ENCODE measurements around the gene ERCC3.
"Not testable (repeated sequence)": the region's sequence is repeated elsewhere in the genome, so short reads cannot be mapped to it uniquely, and the experiment has no call there.

ERCC3 gene

DNA sequence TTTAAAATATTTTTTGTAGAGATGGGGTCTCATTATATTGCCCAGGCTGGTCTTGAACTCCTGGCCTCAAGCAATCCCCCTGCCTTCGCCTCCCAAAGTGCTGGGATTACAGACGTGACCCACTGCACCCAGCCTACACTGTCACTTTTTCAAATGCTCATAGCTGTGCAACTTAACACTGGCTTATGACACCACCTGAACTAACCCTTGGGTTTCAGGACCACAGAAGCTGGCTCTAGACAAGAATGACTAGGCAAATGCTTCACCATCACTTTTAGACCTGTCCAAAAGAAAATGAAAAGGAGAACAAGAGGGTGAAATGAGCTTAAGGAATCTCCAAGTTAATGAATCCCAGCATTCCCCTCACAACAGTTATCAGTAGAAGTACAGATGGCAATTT is 13.3 kb downstream of the ERCC3 start:
- FAIRE-seq = no peak

DNA sequence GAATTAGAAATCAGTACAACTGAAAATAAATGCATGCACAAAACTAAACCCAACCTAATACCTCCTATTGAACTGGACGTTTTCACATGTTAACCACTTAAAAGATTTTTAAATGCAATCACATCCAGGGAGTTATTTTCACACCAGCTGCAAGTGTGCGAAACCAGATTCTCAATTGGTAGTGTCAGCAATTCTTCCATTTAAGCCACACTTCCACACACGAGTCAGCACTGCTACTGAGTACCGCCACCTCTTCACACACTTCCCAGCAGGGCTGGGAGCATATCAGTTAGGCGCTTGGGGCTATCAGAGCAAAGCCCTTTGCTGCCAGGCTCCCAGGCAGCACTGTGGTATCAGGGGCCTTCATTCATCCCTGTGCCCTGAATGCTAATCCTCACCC is 14.2 kb downstream of the ERCC3 start:
- DNase-seq (ENCODE audit: extremely low spot score, insufficient read length, low read depth) (no peak), FAIRE-seq (no peak)

More for the DNA sequence above, 13.3 kb downstream of the ERCC3 start:
- DNase-seq (ENCODE audit: extremely low spot score, insufficient read length, low read depth) = no peak

DNA sequence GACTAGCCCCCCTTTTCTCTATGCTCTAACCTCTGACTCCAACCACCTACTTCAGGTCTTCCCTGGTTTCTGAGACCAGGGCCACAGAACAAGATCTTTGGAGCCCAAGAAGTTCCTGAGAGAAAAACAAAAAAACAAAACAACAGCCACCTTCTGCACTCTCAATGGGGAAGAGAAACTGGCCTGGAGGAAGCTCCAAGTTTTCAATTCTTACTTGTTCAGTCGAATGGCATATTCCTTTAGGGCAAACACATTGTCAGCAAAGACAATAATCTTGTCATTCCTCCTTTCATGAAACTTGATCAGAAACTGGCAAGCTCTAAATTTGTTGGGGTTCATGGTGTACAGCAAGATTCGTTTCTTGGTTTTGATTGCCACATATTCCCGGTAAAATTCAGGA is 15.0 kb downstream of the ERCC3 start:
- FAIRE-seq = no peak
- no peak for DNase-seq (ENCODE audit: extremely low spot score, insufficient read length, low read depth)

GRCh38 chr2:127277028-127277427 is 16.9 kb downstream of the ERCC3 start:
- no peak for DNase-seq (ENCODE audit: extremely low spot score, insufficient read length, low read depth)
- peak; percentile 53 for FAIRE-seq

- no peak for FAIRE-seq
Observed at GRCh38 chr2:127275789-127276188, 18.2 kb downstream of the ERCC3 start.

DNA sequence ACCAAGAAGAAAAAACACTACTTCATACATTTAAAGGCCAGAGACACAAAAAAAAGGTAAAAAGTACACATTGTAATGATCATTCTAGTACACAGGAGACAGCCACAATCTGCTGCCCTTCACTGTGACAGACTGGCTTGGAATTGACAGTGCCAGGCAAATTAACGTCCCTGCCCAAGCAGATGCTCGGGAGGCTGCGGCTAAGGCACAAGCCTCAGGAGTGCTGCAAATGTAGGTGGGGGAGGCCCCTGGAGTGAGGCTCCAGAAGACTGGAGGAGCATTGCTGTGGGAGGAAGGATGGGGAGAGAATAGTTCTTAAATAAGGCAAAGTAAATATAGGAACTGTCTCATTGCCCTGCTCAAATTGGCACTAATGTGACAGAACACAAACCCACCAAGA is 18.6 kb downstream of the ERCC3 start:
- DNase-seq (ENCODE audit: extremely low spot score, insufficient read length, low read depth) (no peak), FAIRE-seq (no peak)

More at GRCh38 chr2:127275789-127276188, 18.2 kb downstream of the ERCC3 start:
- no peak for DNase-seq (ENCODE audit: extremely low spot score, insufficient read length, low read depth)

DNA sequence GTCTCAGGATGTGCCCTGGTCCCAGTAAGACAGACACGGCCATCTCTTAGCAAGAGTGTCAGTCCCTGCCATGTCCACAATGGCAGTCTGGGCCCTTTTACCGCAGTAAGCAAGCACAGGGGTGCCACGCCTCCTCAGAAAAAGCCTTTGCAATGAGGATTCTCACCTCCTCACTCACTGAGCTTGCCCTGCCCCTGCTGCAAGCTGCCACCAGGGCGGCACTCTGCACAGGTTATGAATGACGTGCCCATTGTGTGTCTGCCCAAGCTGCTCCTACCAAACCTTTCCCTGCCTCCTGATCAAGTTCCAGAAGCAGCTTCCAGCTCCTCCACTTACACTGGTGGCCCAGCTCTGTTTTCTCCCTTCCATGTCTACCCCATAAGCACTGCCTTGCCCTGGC is 23.3 kb downstream of the ERCC3 start:
- no peak for DNase-seq (ENCODE audit: extremely low spot score, insufficient read length, low read depth)
- FAIRE-seq = no peak

- no peak for FAIRE-seq
- DNase-seq (ENCODE audit: extremely low spot score, insufficient read length, low read depth) = no peak
Observed at GRCh38 chr2:127261804-127262406, 32.0 kb downstream of the ERCC3 start.

- DNase-seq (ENCODE audit: extremely low spot score, insufficient read length, low read depth) = no peak
- no peak for FAIRE-seq
Observed at GRCh38 chr2:127259355-127259754, 34.6 kb downstream of the ERCC3 start.

- no peak for FAIRE-seq
- DNase-seq (ENCODE audit: extremely low spot score, insufficient read length, low read depth) = no peak
Observed at GRCh38 chr2:127256866-127257265, 37.1 kb downstream of the ERCC3 start.

DNA sequence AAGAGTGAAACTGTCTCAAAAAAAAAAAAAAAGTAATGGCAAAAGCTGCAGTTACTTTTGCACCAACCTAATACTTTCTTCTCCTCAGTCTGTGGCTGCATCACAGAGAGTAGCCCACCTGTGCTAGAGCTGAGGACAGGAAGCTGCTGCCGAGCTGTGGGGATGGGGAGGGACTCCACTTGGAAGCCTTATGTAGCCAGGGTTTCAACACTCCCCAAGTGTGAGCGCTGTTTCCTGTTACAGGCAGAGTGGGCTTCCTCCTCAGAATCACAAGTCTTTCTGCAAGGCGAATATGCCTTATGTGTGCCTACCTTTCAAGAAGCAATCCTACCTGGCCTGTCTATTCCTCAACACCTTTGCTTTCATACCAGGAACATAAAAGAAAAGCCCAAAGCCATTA is 37.6 kb downstream of the ERCC3 start:
- no peak for DNase-seq (ENCODE audit: extremely low spot score, insufficient read length, low read depth)

GRCh38 chr2:127255721-127256120 is 38.2 kb downstream of the ERCC3 start:
- no peak for DNase-seq (ENCODE audit: extremely low spot score, insufficient read length, low read depth)
- no peak for FAIRE-seq

More for the DNA sequence above, 37.6 kb downstream of the ERCC3 start:
- no peak for FAIRE-seq

DNA sequence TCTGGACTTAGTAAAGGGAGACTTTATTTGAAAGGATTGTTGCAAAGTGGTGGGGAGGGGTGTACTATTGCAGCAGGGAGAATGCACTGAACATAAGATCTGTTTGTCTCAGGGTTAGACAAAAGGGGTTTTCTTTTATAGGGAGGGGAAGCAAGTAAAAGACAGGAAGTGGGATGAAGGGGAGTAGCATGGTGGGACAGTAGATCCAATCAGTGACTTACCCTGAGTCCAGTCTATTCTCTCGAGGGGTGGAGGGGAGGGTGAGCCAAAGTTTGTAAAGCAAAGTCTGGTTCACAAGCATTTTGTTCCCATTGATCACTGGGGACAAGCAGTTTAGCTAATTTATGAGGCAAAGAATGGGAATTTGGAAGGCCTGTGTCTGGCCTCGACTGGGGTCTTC is 38.8 kb downstream of the ERCC3 start:
- FAIRE-seq = no peak
- DNase-seq (ENCODE audit: extremely low spot score, insufficient read length, low read depth) = no peak

- no peak for DNase-seq (ENCODE audit: extremely low spot score, insufficient read length, low read depth)
- no peak for FAIRE-seq
Observed at GRCh38 chr2:127254386-127254981, 39.5 kb downstream of the ERCC3 start.

DNA sequence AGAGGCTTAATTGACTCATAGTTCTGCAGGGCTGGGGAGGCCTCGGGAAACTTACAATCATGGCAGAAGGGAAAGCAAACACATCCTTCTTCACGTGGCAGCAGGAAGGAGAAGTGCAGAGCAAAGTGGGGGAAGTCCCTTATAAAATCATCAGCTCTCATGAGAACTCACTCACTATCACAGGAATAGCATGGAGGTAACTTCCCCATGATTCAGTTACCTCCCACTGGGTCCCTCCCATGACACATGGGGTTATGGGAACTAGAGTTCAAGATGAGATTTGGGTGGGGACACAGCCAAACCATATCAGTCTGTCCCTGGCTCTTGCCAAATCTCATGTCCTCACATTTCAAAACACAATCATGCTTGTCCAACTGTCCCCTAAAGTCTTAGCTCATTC is 52.8 kb downstream of the ERCC3 start:
- not testable (repeated sequence) for DNase-seq (ENCODE audit: extremely low spot score, insufficient read length, low read depth); FAIRE-seq

DNA sequence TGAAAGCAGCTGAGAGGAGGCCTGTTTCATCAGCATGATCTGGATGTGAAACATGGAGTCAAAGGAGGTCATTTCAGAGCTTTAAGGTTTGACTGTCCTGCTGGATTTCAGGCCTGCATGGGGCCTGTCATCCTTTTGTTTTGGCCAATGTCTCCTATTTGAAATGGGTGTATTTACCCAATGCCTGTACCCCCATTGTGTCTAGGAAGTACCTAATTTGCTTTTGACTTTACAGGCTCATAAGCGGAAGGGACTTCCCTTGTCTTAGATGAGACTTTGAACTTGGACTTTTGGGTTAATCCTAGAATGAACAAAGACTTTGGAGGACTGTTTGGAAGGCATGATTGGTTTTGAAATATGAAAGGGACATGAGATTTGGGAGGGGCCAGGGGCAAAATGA is 54.5 kb downstream of the ERCC3 start:
- no peak for FAIRE-seq
- no peak for DNase-seq (ENCODE audit: extremely low spot score, insufficient read length, low read depth)

- not testable (repeated sequence) for DNase-seq (ENCODE audit: extremely low spot score, insufficient read length, low read depth); FAIRE-seq
Observed at GRCh38 chr2:127237768-127238167, 56.2 kb downstream of the ERCC3 start.

GRCh38 chr2:127235082-127235702 is 58.8 kb downstream of the ERCC3 start:
- DNase-seq (ENCODE audit: extremely low spot score, insufficient read length, low read depth) (no peak), FAIRE-seq (no peak)

DNA sequence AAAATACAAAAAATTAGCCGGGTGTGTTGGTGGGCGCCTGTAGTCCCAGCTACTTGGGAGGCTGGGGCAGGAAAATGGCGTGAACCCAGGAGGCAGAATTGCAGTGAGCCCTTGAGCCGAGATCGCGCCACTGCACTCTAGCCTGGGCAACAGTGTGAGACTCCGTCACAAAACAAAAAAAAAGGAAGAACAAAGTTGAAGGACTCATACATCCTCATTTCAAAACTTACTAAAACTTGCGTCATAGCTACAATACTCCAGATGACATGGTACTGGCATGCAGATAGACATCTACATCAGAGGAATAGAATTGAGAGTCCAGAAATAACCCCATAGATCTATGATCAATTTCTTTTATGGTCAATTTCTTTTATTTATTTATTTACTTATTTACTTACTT is 60.2 kb downstream of the ERCC3 start:
- FAIRE-seq (no peak), DNase-seq (ENCODE audit: extremely low spot score, insufficient read length, low read depth) (no peak)

GRCh38 chr2:127231130-127231865 is 62.6 kb downstream of the ERCC3 start:
- FAIRE-seq (no peak), DNase-seq (ENCODE audit: extremely low spot score, insufficient read length, low read depth) (no peak)

GRCh38 chr2:127229555-127229954 is 64.4 kb downstream of the ERCC3 start:
- DNase-seq (ENCODE audit: extremely low spot score, insufficient read length, low read depth) (no peak), FAIRE-seq (no peak)
